Peyer's patch (tissue), 4 donors: ENCODE measurements around the gene LDLRAD4.

Experiments used
- POLR2A ChIP-seq, 2 donors: fragments of 450-650 bp; IDR thresholded peaks; one replicate each; pipeline ENCODE4 v1.5.1; 2017; ENCODE audit warnings: antibody characterized with exemption in 2 of 2, mild to moderate bottlenecking in 2 of 2, moderate library complexity in 2 of 2
- TF ChIP-seq, protein P1 (sequence below), 6 experiments: fragments of 450-650 bp in 4 of 6; fragments of 200-600 bp in 2 of 6; sonication (generic) in 1 of 6; IDR thresholded peaks; one replicate each; pipeline ENCODE4 v1.5.1; 2017 to 2019; ENCODE audit warnings: antibody characterized with exemption in 6 of 6, mild to moderate bottlenecking in 3 of 6, moderate library complexity in 1 of 6

DNA sequence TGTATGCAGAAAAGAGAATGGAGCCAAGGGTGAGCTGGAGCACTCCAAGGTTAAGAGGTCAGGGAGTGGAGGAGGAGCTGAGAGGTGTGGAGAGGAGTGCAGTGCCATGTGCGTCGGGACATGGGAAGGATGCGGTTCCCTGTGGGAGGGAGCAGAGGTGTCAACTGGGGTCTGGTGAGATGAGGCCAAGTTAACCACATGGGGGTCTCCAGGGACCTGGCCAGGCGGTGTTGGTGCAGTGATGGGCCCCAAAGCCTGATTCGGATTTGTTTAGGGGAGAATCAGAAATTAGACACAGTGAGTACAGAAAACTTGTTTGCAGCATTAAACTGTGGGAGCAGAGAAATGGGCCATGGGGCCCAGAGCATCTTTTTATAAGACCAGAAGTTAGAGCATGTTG lies 210.5 kb downstream of the LDLRAD4 start:
- TF ChIP-seq, protein P1, sequence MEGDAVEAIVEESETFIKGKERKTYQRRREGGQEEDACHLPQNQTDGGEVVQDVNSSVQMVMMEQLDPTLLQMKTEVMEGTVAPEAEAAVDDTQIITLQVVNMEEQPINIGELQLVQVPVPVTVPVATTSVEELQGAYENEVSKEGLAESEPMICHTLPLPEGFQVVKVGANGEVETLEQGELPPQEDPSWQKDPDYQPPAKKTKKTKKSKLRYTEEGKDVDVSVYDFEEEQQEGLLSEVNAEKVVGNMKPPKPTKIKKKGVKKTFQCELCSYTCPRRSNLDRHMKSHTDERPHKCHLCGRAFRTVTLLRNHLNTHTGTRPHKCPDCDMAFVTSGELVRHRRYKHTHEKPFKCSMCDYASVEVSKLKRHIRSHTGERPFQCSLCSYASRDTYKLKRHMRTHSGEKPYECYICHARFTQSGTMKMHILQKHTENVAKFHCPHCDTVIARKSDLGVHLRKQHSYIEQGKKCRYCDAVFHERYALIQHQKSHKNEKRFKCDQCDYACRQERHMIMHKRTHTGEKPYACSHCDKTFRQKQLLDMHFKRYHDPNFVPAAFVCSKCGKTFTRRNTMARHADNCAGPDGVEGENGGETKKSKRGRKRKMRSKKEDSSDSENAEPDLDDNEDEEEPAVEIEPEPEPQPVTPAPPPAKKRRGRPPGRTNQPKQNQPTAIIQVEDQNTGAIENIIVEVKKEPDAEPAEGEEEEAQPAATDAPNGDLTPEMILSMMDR (IDR thresholded peaks at IDR 0.05): no peak
- TF ChIP-seq POLR2A (IDR thresholded peaks at IDR 0.05): no peak
